Left ventricle myocardium inferior (tissue), 1 donor: ENCODE data around the gene RIPOR2. TPM values are rescaled to one million over a fixed set of nuclear protein-coding genes. Genes with fewer than 3 reads are reported as not detected.

ENCODE experiments used
- DNase-seq: peaks from one replicate; pipeline ENCODE4 v3.0.0-alpha.2; 2020
- H3K27ac ChIP-seq: fragments of 200-600 bp; replicated peaks from 2 replicates; pipeline ENCODE4 v1.8.0; 2021
- H3K27me3 ChIP-seq: fragments of 200-600 bp; 2 replicates; pipeline ENCODE4 v1.8.0; 2021; ENCODE audit warnings: low read depth
- H3K36me3 ChIP-seq: fragments of 200-600 bp; 2 replicates; pipeline ENCODE4 v1.8.0; 2021
- H3K4me1 ChIP-seq: fragments of 200-600 bp; 2 replicates; pipeline ENCODE4 v1.8.0; 2021
- H3K4me3 ChIP-seq: fragments of 200-600 bp; 2 replicates; pipeline ENCODE4 v1.8.0; 2021; ENCODE audit warnings: mild to moderate bottlenecking, moderate library complexity
- H3K9me3 ChIP-seq: fragments of 200-600 bp; replicated peaks from 2 replicates; pipeline ENCODE4 v1.8.0; 2021
- intact Hi-C: fragments of 100-400 bp; cut with micrococcal nuclease; formaldehyde crosslinking; loops from one replicate; pipeline ENCODE4 v1.11.0; 2022
- total RNA-seq: library from RNA; stranded (reverse); fragmentation: NEBNext Ultra II Directional; extraction: Animal tissue kit (Norgen Biotek cat#: 25700); gene quantifications from one replicate; pipeline ENCODE4 v1.2.1, GENCODE V29; 2021
- TF ChIP-seq, protein P1 (sequence below): fragments of 200-600 bp; IDR thresholded peaks from 2 replicates; pipeline ENCODE4 v1.8.0; 2021; ENCODE audit warnings: antibody characterized with exemption, mild to moderate bottlenecking, borderline replicate concordance
- donor health status: DM: no; HTN: yes; CAD: no; lungs with severe emphysema.

The RIPOR2 gene
- total RNA-seq, 1 donor from 2014 or later = 3.1 TPM

DNA sequence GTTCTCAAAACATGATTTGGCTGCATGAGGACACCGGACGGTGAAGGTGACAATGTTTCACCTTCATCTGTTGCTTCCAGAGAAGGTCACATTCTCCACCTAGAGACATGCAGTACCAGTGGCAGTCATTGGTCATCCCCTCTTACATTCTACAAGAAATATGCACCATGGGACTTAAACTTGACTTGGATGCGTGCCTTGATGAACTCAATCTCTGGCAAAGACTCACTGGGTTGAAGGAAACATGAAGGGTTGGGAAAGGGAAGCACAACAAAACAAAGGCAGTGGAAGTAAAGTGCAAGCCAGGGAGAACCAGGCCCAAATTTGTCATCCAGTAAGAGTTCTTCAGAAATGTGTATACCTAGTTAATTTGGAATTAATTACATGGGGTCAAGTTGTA, 97.7 kb downstream of the RIPOR2 start:
- no peak overlapping the region for H3K4me3 ChIP-seq
- DNase-seq = no peak
- no peaks in the 10 kb centered on the region for H3K9me3 ChIP-seq
- no peaks in the 10 kb centered on the region for H3K27me3 ChIP-seq
- TF ChIP-seq, protein P1, sequence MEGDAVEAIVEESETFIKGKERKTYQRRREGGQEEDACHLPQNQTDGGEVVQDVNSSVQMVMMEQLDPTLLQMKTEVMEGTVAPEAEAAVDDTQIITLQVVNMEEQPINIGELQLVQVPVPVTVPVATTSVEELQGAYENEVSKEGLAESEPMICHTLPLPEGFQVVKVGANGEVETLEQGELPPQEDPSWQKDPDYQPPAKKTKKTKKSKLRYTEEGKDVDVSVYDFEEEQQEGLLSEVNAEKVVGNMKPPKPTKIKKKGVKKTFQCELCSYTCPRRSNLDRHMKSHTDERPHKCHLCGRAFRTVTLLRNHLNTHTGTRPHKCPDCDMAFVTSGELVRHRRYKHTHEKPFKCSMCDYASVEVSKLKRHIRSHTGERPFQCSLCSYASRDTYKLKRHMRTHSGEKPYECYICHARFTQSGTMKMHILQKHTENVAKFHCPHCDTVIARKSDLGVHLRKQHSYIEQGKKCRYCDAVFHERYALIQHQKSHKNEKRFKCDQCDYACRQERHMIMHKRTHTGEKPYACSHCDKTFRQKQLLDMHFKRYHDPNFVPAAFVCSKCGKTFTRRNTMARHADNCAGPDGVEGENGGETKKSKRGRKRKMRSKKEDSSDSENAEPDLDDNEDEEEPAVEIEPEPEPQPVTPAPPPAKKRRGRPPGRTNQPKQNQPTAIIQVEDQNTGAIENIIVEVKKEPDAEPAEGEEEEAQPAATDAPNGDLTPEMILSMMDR = no peak
- no peak overlapping the region for H3K27ac ChIP-seq
- H3K4me1 ChIP-seq = peaks cover 19% of the 10 kb centered on the region
- intact Hi-C loops = no loop called here
- H3K36me3 ChIP-seq = no peaks in the 10 kb centered on the region

DNA sequence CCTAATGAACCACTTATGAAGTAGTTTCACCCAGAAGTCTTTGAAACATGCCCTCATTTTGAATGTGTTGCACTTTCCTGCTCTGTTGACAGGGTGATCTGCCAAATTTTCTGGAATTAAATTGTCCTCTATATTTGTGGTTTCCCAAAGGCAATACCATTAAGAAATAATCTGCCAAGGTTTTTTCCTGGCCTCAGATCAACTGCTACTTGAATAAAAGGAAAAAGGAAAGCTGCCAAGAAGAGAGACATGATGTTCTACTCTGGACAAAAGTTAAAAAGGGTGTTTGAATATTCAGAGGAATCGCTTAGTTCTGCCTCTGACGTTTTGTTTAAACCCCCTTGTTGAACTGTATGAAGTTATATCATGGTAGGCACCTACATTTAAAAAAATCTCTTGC, 99.7 kb downstream of the RIPOR2 start:
- TF ChIP-seq, protein P1 = no peak
- Histone ChIP-seq H3K4me3 (no peak overlapping the region), H3K9me3 (no peaks in the 10 kb centered on the region), H3K4me1 (peaks cover 19% of the 10 kb centered on the region), H3K27me3 (no peaks in the 10 kb centered on the region), H3K36me3 (no peaks in the 10 kb centered on the region), H3K27ac (peak overlapping the region; percentile 58)
- DNase-seq = no peak
- intact Hi-C loops = no loop called here

GRCh38 chr6:24833711-24834386, 101.9 kb downstream of the RIPOR2 start:
- no peaks in the 10 kb centered on the region for H3K36me3 ChIP-seq

GRCh38 chr6:24832794-24833193, 103.0 kb downstream of the RIPOR2 start:
- H3K27me3 ChIP-seq = no peaks in the 10 kb centered on the region
- DNase-seq = no peak
- peaks cover 2% of the 10 kb centered on the region for H3K36me3 ChIP-seq
- TF ChIP-seq, protein P1 = no peak
- intact Hi-C loops = no loop called here
- H3K9me3 ChIP-seq = no peaks in the 10 kb centered on the region
- H3K27ac ChIP-seq = no peak overlapping the region
- H3K4me1 ChIP-seq = peaks cover 19% of the 10 kb centered on the region
- no peak overlapping the region for H3K4me3 ChIP-seq

More at GRCh38 chr6:24833711-24834386, 101.9 kb downstream of the RIPOR2 start:
- DNase-seq = no peak
- Histone ChIP-seq H3K4me3 (no peak overlapping the region), H3K27me3 (no peaks in the 10 kb centered on the region), H3K27ac (no peak overlapping the region), H3K4me1 (peaks cover 19% of the 10 kb centered on the region), H3K9me3 (no peaks in the 10 kb centered on the region)
- intact Hi-C loops = no loop called here
- TF ChIP-seq, protein P1 = no peak

GRCh38 chr6:24831771-24832716, 103.7 kb downstream of the RIPOR2 start:
- DNase-seq = no peak
- no peak overlapping the region for H3K27ac ChIP-seq
- no peaks in the 10 kb centered on the region for H3K27me3 ChIP-seq
- H3K4me1 ChIP-seq = peaks cover 18% of the 10 kb centered on the region
- intact Hi-C loops = no loop called here
- H3K9me3 ChIP-seq = no peaks in the 10 kb centered on the region
- TF ChIP-seq, protein P1 = no peak
- H3K4me3 ChIP-seq = no peak overlapping the region
- peaks cover 5% of the 10 kb centered on the region for H3K36me3 ChIP-seq
